CD14-positive monocyte (primary cell): ENCODE results near the gene CISTR. TPM values are rescaled to one million over a fixed set of nuclear protein-coding genes. Genes with fewer than 3 reads are reported as not detected.

Source experiments
- DNase-seq, 3 donors: peaks; one replicate each; pipeline ENCODE4 v3.0.0-alpha.2; 2011 to 2022
- H2AFZ ChIP-seq: 2 replicates; pipeline ENCODE4 v1.6.0; 2012; ENCODE audit warnings: mild to moderate bottlenecking, low read depth, low read length, inconsistent platforms; ENCODE audit not compliant: insufficient read depth, poor library complexity, severe bottlenecking
- H3K27ac ChIP-seq, 2 donors: 1 replicate in 1 of 2; 2 replicates in 1 of 2; pipeline ENCODE4 v1.5.1; 2012 to 2013; ENCODE audit warnings: low read length in 2 of 2, control low read depth in 1 of 2, inconsistent platforms in 1 of 2, low read depth in 1 of 2, mild to moderate bottlenecking in 1 of 2
- H3K27me3 ChIP-seq, 2 donors: one replicate each; pipeline versions ENCODE4 v1.6.0 to v1.6.1; 2011 to 2013; ENCODE audit warnings: low read length in 2 of 2; ENCODE audit not compliant: control insufficient read depth in 2 of 2, insufficient read depth in 2 of 2
- H3K36me3 ChIP-seq, 2 donors: replicated peaks in 1 of 2; 1 replicate in 1 of 2; 2 replicates in 1 of 2; pipeline versions ENCODE4 v1.5.1 to v1.6.1; 2012 to 2013; ENCODE audit warnings: low read length in 2 of 2, control low read depth in 1 of 2, inconsistent platforms in 1 of 2, mild to moderate bottlenecking in 1 of 2; ENCODE audit not compliant: insufficient read depth in 2 of 2, control insufficient read depth in 1 of 2
- H3K4me1 ChIP-seq, 2 donors: 1 replicate in 1 of 2; 2 replicates in 1 of 2; pipeline versions ENCODE4 v1.5.1 to v1.6.1; 2012 to 2013; ENCODE audit warnings: low read length in 2 of 2, control low read depth in 1 of 2, inconsistent platforms in 1 of 2, mild to moderate bottlenecking in 1 of 2, moderate library complexity in 1 of 2; ENCODE audit not compliant: insufficient read depth in 2 of 2, control insufficient read depth in 1 of 2
- H3K4me2 ChIP-seq: replicated peaks from 2 replicates; pipeline ENCODE3; 2012; ENCODE audit warnings: low read length, moderate library complexity, mild to moderate bottlenecking; ENCODE audit not compliant: poor library complexity, severe bottlenecking; ENCODE audit errors: extremely low read depth
- H3K4me3 ChIP-seq, 3 experiments: fragments of 200-600 bp in 1 of 3; sonication (generic) in 1 of 3; replicated peaks in 1 of 3; 1 replicate in 2 of 3; 2 replicates in 1 of 3; pipeline ENCODE4 v1.5.1; 2011 to 2013; ENCODE audit warnings: low read length in 3 of 3, mild to moderate bottlenecking in 3 of 3, control low read depth in 2 of 3, low read depth in 2 of 3, inconsistent platforms in 1 of 3, moderate library complexity in 1 of 3
- H3K79me2 ChIP-seq: 2 replicates; pipeline ENCODE4 v1.6.0; 2012; ENCODE audit warnings: mild to moderate bottlenecking, control low read depth, inconsistent platforms, low read length, moderate library complexity; ENCODE audit not compliant: insufficient read depth
- H3K9ac ChIP-seq: 2 replicates; pipeline ENCODE4 v1.6.0; 2017; ENCODE audit warnings: low read length, mild to moderate bottlenecking; ENCODE audit not compliant: insufficient read depth, poor library complexity, severe bottlenecking
- H3K9me3 ChIP-seq, 2 donors: replicated peaks in 1 of 2; 1 replicate in 1 of 2; 2 replicates in 1 of 2; pipeline versions ENCODE4 v1.5.1 to v1.6.1; 2012 to 2013; ENCODE audit warnings: low read length in 2 of 2, control low read depth in 1 of 2; ENCODE audit not compliant: control insufficient read depth in 1 of 2, insufficient read depth in 1 of 2
- H4K20me1 ChIP-seq: 2 replicates; pipeline ENCODE4 v1.6.0; 2012; ENCODE audit warnings: mild to moderate bottlenecking, low read length, control low read depth, moderate library complexity; ENCODE audit not compliant: insufficient read depth
- H3K27ac Mint-ChIP-seq, 7 donors: one replicate each; pipeline ENCODE4 v1.8.0; 2020; ENCODE audit warnings: mild to moderate bottlenecking in 7 of 7, mixed read lengths in 7 of 7, moderate library complexity in 6 of 7, inconsistent platforms in 2 of 7
- H3K27me3 Mint-ChIP-seq, 3 donors: one replicate each; pipeline ENCODE4 v1.8.0; 2021 to 2022; ENCODE audit warnings: low read depth in 3 of 3, mild to moderate bottlenecking in 3 of 3, mixed read lengths in 3 of 3, moderate library complexity in 3 of 3, inconsistent platforms in 1 of 3
- H3K36me3 Mint-ChIP-seq, 2 donors: one replicate each; pipeline ENCODE4 v1.8.0; 2020; ENCODE audit warnings: mixed read lengths in 2 of 2, inconsistent platforms in 1 of 2, mild to moderate bottlenecking in 1 of 2
- H3K4me1 Mint-ChIP-seq: one replicate; pipeline ENCODE4 v1.8.0; 2020; ENCODE audit warnings: mild to moderate bottlenecking, mixed read lengths
- H3K4me3 Mint-ChIP-seq, 2 donors: one replicate each; pipeline ENCODE4 v1.8.0; 2020; ENCODE audit warnings: mild to moderate bottlenecking in 2 of 2, mixed read lengths in 2 of 2, moderate library complexity in 1 of 2
- H3K9me3 Mint-ChIP-seq, 7 donors: one replicate each; pipeline ENCODE4 v1.8.0; 2020 to 2022; ENCODE audit warnings: mixed read lengths in 7 of 7, mild to moderate bottlenecking in 6 of 7, moderate library complexity in 6 of 7, inconsistent platforms in 2 of 7
- CTCF ChIP-seq: fragments of 200-600 bp; IDR thresholded peaks from one replicate; pipeline ENCODE4 v1.8.0; 2022; ENCODE audit warnings: antibody characterized with exemption, mild to moderate bottlenecking
- WGBS: methylation state at CpG from one replicate; pipeline ENCODE4 v1.1.5; 2013; ENCODE audit warnings: missing lambda C conversion rate; ENCODE audit not compliant: insufficient coverage; 5-methylcytosine and 5-hydroxymethylcytosine counted together
- intact Hi-C, 2 donors: fragments of 100-400 bp; cut with micrococcal nuclease; formaldehyde crosslinking; loops; one replicate each; pipeline versions ENCODE4 v1.15.0 to v1.15.1; 2023
- polyA plus RNA-seq, 3 donors: library from polyadenylated mRNA; depleted of rRNA in 1 of 3; unstranded in 2 of 3; stranded (reverse) in 1 of 3; fragments of 300-500 nt in 2 of 3; fragments of >200 nt in 1 of 3; fragmentation: Illumina TruSeq in 2 of 3; gene quantifications; 1 replicate in 2 of 3; 2 replicates in 1 of 3; pipeline ENCODE4 v1.2.3, GENCODE V29; 2012 to 2021

Gene CISTR
- polyA plus RNA-seq, 3 donors = not detected

DNA sequence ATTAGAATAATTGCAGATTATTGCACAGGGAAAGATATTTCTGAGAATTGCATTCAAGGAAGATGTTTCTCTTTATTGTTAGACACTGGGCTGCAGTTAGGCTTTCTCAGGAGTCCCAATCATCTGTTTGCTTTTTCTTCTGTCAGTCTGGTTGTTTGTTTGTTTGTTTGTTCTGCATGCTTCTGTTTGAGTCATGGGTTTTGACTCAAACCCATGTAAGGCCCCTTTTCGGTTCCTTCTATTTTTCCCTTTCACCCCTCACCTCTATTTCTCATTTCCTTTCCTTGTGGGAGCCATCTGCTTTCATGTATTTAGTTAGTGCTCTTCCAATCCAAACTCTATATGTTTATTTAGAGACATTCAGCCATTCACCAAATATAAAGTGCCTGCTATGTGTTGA, 25.1 kb upstream of the CISTR start:
- Mint-ChIP-seq H3K27ac (no peak overlapping the region), H3K4me3 (no peak overlapping the region), H3K4me1 (no peaks in the 10 kb centered on the region), H3K27me3 (peaks cover 47 to 64% (median 49%) of the 10 kb centered on the region in 3 donors), H3K9me3 (peaks cover 0 to 4% (median 0%) of the 10 kb centered on the region in 7 donors), H3K36me3 (no peaks in the 10 kb centered on the region)
- Histone ChIP-seq H3K9me3 (no peaks in the 10 kb centered on the region), H3K4me1 (no peaks in the 10 kb centered on the region), H3K36me3 (no peaks in the 10 kb centered on the region), H3K4me2 (no peak overlapping the region), H3K9ac (no peak overlapping the region), H3K27ac (no peak overlapping the region), H3K79me2 (no peaks in the 10 kb centered on the region), H3K27me3 (peaks cover 39 to 47% of the 10 kb centered on the region in 2 donors), H4K20me1 (no peaks in the 10 kb centered on the region), H3K4me3 (no peak overlapping the region), H2AFZ (no peak overlapping the region)
- no peak for TF ChIP-seq CTCF
- WGBS = no CpG with 5 or more reads among the region's 1 CpG
- DNase-seq = no peak
- intact Hi-C loops = no loop called here

DNA sequence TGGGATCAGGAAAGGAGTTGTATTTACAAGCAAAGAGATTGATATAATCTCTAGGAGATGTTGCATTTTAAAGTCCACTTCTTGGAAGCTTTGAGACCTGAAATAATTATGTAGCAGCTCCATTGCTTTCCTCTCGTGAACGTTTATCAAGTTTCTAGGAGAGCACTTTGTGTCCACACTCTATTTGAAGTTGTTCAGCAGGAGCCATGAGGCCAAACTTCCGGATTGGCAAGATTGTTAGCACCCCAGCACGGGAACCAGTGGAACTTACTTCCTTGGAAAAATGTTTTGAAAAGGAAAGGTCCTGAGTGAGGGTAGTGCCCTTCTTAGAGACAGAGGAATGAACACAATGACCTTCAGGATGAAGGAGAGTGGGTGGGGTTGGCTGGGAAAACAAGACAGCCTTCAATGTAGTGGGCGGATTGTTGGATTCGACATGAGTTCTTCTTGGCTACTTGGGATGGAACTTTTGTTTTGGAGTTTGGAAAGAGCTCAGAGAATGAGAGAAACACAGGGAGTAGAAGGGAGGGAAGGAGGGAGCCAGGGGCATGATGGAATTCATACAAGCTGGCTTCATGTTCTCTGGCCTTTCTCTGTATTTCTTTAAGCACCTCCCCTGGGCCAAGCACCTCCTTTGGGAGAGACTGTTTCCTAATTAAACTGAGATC, 23.8 kb upstream of the CISTR start:
- no peaks in the 10 kb centered on the region for H3K79me2 ChIP-seq
- peaks cover 39 to 63% (median 48%) of the 10 kb centered on the region in 3 donors for H3K27me3 Mint-ChIP-seq
- H3K27ac ChIP-seq = no peak overlapping the region
- H3K4me3 ChIP-seq = no peak overlapping the region
- peaks cover 0 to 4% (median 0%) of the 10 kb centered on the region in 7 donors for H3K9me3 Mint-ChIP-seq
- no peaks in the 10 kb centered on the region for H3K4me1 ChIP-seq
- peaks cover 40 to 43% of the 10 kb centered on the region in 2 donors for H3K27me3 ChIP-seq
- intact Hi-C loops = no loop called here
- peak overlapping the region in 1 of 2 donors; percentile 43 for H3K4me3 Mint-ChIP-seq
- DNase-seq = no peak
- H2AFZ ChIP-seq = no peak overlapping the region
- no peaks in the 10 kb centered on the region for H3K36me3 Mint-ChIP-seq
- no peak overlapping the region for H3K27ac Mint-ChIP-seq
- no peak for TF ChIP-seq CTCF
- no peaks in the 10 kb centered on the region for H3K9me3 ChIP-seq
- no peaks in the 10 kb centered on the region for H4K20me1 ChIP-seq
- H3K4me2 ChIP-seq = no peak overlapping the region
- H3K9ac ChIP-seq = no peak overlapping the region
- 75% methylated on average over 6 of the region's 6 CpGs for WGBS
- no peaks in the 10 kb centered on the region for H3K36me3 ChIP-seq
- H3K4me1 Mint-ChIP-seq = no peaks in the 10 kb centered on the region
